Thoracic aorta (tissue), 2 donors: ENCODE results near the gene ARHGEF6. TPM values are rescaled to one million over a fixed set of nuclear protein-coding genes. Genes with fewer than 3 reads are reported as not detected.

Experiments used
- ATAC-seq: fragments of 150-250 bp; one replicate; pipeline ENCODE4 v1.8.0; 2017; ENCODE audit warnings: low read depth; ENCODE audit not compliant: insufficient number of reproducible peaks, low FRiP score
- DNase-seq: peaks from one replicate; pipeline ENCODE4 v3.0.0-alpha.2; 2020; ENCODE audit warnings: low spot score
- H3K27ac ChIP-seq, 2 donors: fragments of 200-600 bp; sonication (generic); 1 replicate in 1 of 2; 2 replicates in 1 of 2; pipeline ENCODE4 v1.5.1; 2016; ENCODE audit warnings: mild to moderate bottlenecking in 2 of 2, moderate library complexity in 2 of 2
- H3K27me3 ChIP-seq: fragments of 200-600 bp; sonication (generic); replicated peaks from 2 replicates; pipeline ENCODE4 v1.6.0; 2016; ENCODE audit warnings: mild to moderate bottlenecking; ENCODE audit not compliant: insufficient read depth
- H3K36me3 ChIP-seq: fragments of 200-600 bp; sonication (generic); one replicate; pipeline ENCODE4 v1.5.1; 2016
- H3K4me1 ChIP-seq, 2 donors: fragments of 200-600 bp; sonication (generic); 1 replicate in 1 of 2; 2 replicates in 1 of 2; pipeline versions ENCODE4 v1.5.1 to v1.6.0; 2016; ENCODE audit warnings: low read depth in 2 of 2, mild to moderate bottlenecking in 1 of 2; ENCODE audit not compliant: control insufficient read depth in 1 of 2
- H3K4me3 ChIP-seq: fragments of 200-600 bp; sonication (generic); 2 replicates; pipeline ENCODE4 v1.5.1; 2016; ENCODE audit warnings: mild to moderate bottlenecking
- H3K9me3 ChIP-seq: fragments of 200-600 bp; sonication (generic); 2 replicates; pipeline ENCODE4 v1.5.1; 2016
- total RNA-seq, 2 donors: library from RNA; depleted of rRNA; stranded (reverse); fragments of >200 nt; gene quantifications; one replicate each; pipeline versions ENCODE4 v1.1.0 to v1.2.3, GENCODE V29; 2016
- TF ChIP-seq, protein P1 (sequence below): fragments of 200-600 bp; sonication (generic); IDR thresholded peaks from one replicate; pipeline ENCODE4 v1.5.1; 2019; ENCODE audit warnings: antibody characterized with exemption

Gene ARHGEF6
- total RNA-seq, 2 donors from 2014 or later: 25.7 to 34.8 TPM

DNA sequence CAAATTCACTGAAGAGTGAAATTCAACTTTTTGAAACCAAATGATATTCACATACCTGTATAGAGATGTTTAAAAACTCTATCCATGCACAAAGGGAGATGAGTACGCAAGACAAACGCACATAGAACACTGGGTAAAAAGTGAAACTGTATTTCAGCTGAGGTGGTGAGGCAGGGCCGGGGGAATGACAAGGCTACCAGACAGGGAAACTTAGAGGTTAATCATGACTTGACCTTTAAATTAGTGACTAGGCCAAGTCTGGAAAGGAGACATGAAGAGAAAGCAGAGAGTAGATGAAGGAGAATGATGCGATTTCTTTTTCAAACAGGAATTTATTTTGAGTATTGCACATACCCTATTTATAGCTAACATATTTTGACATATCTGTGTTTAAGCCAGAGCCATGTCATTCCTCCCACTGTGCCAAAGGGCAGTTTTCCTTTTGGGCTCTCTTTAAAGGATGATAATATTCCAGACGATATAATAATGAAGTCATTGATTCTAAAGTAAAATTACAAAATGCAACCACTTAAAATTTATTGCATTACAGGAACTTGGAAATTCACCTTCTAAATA is 49.4 kb downstream of the ARHGEF6 start:
- no peaks in the 10 kb centered on the region for H3K27me3 ChIP-seq
- DNase-seq: no peak
- peaks cover 0 to 14% of the 10 kb centered on the region in 2 donors for H3K4me1 ChIP-seq
- H3K4me3 ChIP-seq: peak overlapping the region; percentile 25
- H3K27ac ChIP-seq: peak overlapping the region; percentile 43 to 62
- no peak for ATAC-seq
- TF ChIP-seq, protein P1, sequence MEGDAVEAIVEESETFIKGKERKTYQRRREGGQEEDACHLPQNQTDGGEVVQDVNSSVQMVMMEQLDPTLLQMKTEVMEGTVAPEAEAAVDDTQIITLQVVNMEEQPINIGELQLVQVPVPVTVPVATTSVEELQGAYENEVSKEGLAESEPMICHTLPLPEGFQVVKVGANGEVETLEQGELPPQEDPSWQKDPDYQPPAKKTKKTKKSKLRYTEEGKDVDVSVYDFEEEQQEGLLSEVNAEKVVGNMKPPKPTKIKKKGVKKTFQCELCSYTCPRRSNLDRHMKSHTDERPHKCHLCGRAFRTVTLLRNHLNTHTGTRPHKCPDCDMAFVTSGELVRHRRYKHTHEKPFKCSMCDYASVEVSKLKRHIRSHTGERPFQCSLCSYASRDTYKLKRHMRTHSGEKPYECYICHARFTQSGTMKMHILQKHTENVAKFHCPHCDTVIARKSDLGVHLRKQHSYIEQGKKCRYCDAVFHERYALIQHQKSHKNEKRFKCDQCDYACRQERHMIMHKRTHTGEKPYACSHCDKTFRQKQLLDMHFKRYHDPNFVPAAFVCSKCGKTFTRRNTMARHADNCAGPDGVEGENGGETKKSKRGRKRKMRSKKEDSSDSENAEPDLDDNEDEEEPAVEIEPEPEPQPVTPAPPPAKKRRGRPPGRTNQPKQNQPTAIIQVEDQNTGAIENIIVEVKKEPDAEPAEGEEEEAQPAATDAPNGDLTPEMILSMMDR: no peak
- no peaks in the 10 kb centered on the region for H3K36me3 ChIP-seq
- no peaks in the 10 kb centered on the region for H3K9me3 ChIP-seq

GRCh38 chrX:136728393-136728792 is 52.3 kb downstream of the ARHGEF6 start:
- no peaks in the 10 kb centered on the region for H3K27me3 ChIP-seq
- no peak overlapping the region for H3K4me3 ChIP-seq
- H3K9me3 ChIP-seq: no peaks in the 10 kb centered on the region
- no peak overlapping the region for H3K27ac ChIP-seq
- DNase-seq (no peak), ATAC-seq (no peak)
- TF ChIP-seq, protein P1: no peak
- peaks cover 6 to 27% of the 10 kb centered on the region in 2 donors for H3K4me1 ChIP-seq
- no peaks in the 10 kb centered on the region for H3K36me3 ChIP-seq

DNA sequence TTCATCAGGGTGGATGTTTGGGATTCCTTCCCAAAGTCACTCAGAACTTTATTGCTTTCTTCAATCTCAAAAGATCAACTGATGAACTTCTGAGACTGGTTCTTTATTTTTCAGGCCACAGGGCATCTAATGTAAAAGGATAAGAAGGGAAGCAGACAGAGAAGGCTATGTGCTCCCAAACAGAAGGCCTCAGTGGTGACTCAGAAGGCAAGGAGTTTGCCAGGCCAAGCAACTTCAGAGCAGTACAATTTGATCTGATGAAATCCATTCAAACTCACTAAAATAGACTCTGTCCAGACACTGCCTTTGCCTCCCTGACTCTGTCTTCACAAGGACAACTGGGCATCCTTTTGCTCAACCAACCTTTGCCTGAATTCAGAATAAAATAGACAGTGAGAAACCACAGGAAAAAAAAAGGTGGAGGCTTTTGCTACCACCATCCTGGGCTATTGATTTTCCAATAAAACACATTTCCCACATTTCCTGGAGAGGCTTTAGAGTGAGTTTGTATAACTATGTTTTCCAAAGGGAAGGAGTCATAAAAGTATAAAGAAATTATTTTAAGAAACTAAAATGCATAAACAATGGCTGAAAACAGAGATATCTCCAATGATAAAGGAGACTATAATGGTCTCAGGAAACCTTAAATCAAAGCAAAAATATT is 55.2 kb downstream of the ARHGEF6 start:
- Histone ChIP-seq H3K4me3 (no peak overlapping the region), H3K4me1 (peaks cover 6 to 15% of the 10 kb centered on the region in 2 donors), H3K27me3 (no peaks in the 10 kb centered on the region)

GRCh38 chrX:136718091-136718490 is 62.6 kb downstream of the ARHGEF6 start:
- TF ChIP-seq, protein P1: no peak
- H3K4me3 ChIP-seq: no peak overlapping the region
- H3K9me3 ChIP-seq: no peaks in the 10 kb centered on the region
- DNase-seq: no peak
- no peaks in the 10 kb centered on the region for H3K36me3 ChIP-seq
- H3K27ac ChIP-seq: no peak overlapping the region
- ATAC-seq: no peak
- H3K4me1 ChIP-seq: no peaks in the 10 kb centered on the region
- H3K27me3 ChIP-seq: no peaks in the 10 kb centered on the region

More for the DNA sequence above, 55.2 kb downstream of the ARHGEF6 start:
- Histone ChIP-seq H3K36me3 (no peaks in the 10 kb centered on the region), H3K27ac (peak overlapping the region; percentile 56 to 69), H3K9me3 (no peaks in the 10 kb centered on the region)
- DNase-seq: peak; percentile 2
- ATAC-seq: peak; percentile 76
- TF ChIP-seq, protein P1: no peak

GRCh38 chrX:136714626-136715599 is 65.8 kb downstream of the ARHGEF6 start:
- H3K4me1 ChIP-seq: peaks cover 4 to 17% of the 10 kb centered on the region in 2 donors
- TF ChIP-seq, protein P1: no peak
- ATAC-seq: no peak

More at GRCh38 chrX:136714626-136715599, 65.8 kb downstream of the ARHGEF6 start:
- no peak for DNase-seq
- H3K27ac ChIP-seq: no peak overlapping the region
- H3K4me3 ChIP-seq: no peak overlapping the region
- H3K36me3 ChIP-seq: no peaks in the 10 kb centered on the region
- no peaks in the 10 kb centered on the region for H3K27me3 ChIP-seq
- H3K9me3 ChIP-seq: no peaks in the 10 kb centered on the region
